Measurements from ENCODE around the gene UNC119.
A peak's percentile ranks its signal among the peaks of the same experiment; 100 is the strongest.

The UNC119 gene

GRCh38 chr17:28499684-28500357 lies 52.6 kb downstream of the UNC119 start:
- H3K27ac ChIP-seq (ENCODE audit: low read depth in 2 of 2, low read length in 2 of 2): peak overlapping the region; percentile 43 to 70
- H3K4me3 ChIP-seq (ENCODE audit: low read length in 2 of 2): no peak overlapping the region
- no peaks in the 10 kb centered on the region for H3K9me3 ChIP-seq (ENCODE audit: control insufficient read depth in 2 of 2, low read length in 2 of 2)
- no peaks in the 10 kb centered on the region for H3K36me3 ChIP-seq (ENCODE audit: control insufficient read depth in 2 of 2, insufficient read depth in 2 of 2, low read length in 2 of 2)
- peak overlapping the region in 1 of 2 donors; percentile 47 for H3K9ac ChIP-seq (ENCODE audit: low read depth in 1 of 2, low read length in 2 of 2)
- peaks cover 25 to 42% of the 10 kb centered on the region in 2 donors for H3K4me1 ChIP-seq (ENCODE audit: control insufficient read depth in 2 of 2, insufficient read depth in 2 of 2, low read length in 2 of 2)
- no peaks in the 10 kb centered on the region for H3K27me3 ChIP-seq (ENCODE audit: control insufficient read depth in 2 of 2, insufficient read depth in 2 of 2, low read length in 2 of 2)

- H3K9me3 ChIP-seq (ENCODE audit: control insufficient read depth in 2 of 2, low read length in 2 of 2): no peaks in the 10 kb centered on the region
- peak overlapping the region in 1 of 2 donors; percentile 47 for H3K9ac ChIP-seq (ENCODE audit: low read depth in 1 of 2, low read length in 2 of 2)
- H3K27me3 ChIP-seq (ENCODE audit: control insufficient read depth in 2 of 2, insufficient read depth in 2 of 2, low read length in 2 of 2): no peaks in the 10 kb centered on the region
- peak overlapping the region; percentile 43 to 70 for H3K27ac ChIP-seq (ENCODE audit: low read depth in 2 of 2, low read length in 2 of 2)
- H3K36me3 ChIP-seq (ENCODE audit: control insufficient read depth in 2 of 2, insufficient read depth in 2 of 2, low read length in 2 of 2): no peaks in the 10 kb centered on the region
- peaks cover 25 to 42% of the 10 kb centered on the region in 2 donors for H3K4me1 ChIP-seq (ENCODE audit: control insufficient read depth in 2 of 2, insufficient read depth in 2 of 2, low read length in 2 of 2)
- H3K4me3 ChIP-seq (ENCODE audit: low read length in 2 of 2): no peak overlapping the region
These were observed 53.1 kb downstream of the UNC119 start for GRCh38 chr17:28499364-28499664.

GRCh38 chr17:28498652-28499363 lies 53.6 kb downstream of the UNC119 start:
- H3K36me3 ChIP-seq (ENCODE audit: control insufficient read depth in 2 of 2, insufficient read depth in 2 of 2, low read length in 2 of 2): no peaks in the 10 kb centered on the region
- H3K4me3 ChIP-seq (ENCODE audit: low read length in 2 of 2): no peak overlapping the region
- H3K9ac ChIP-seq (ENCODE audit: low read depth in 1 of 2, low read length in 2 of 2): no peak overlapping the region
- H3K4me1 ChIP-seq (ENCODE audit: control insufficient read depth in 2 of 2, insufficient read depth in 2 of 2, low read length in 2 of 2): peaks cover 25 to 42% of the 10 kb centered on the region in 2 donors
- peak overlapping the region in 1 of 2 donors; percentile 43 for H3K27ac ChIP-seq (ENCODE audit: low read depth in 2 of 2, low read length in 2 of 2)
- H3K9me3 ChIP-seq (ENCODE audit: control insufficient read depth in 2 of 2, low read length in 2 of 2): no peaks in the 10 kb centered on the region
- H3K27me3 ChIP-seq (ENCODE audit: control insufficient read depth in 2 of 2, insufficient read depth in 2 of 2, low read length in 2 of 2): no peaks in the 10 kb centered on the region

GRCh38 chr17:28497931-28498330 lies 54.5 kb downstream of the UNC119 start:
- no peaks in the 10 kb centered on the region for H3K9me3 ChIP-seq (ENCODE audit: control insufficient read depth in 2 of 2, low read length in 2 of 2)
- no peak overlapping the region for H3K9ac ChIP-seq (ENCODE audit: low read depth in 1 of 2, low read length in 2 of 2)
- peaks cover 25 to 42% of the 10 kb centered on the region in 2 donors for H3K4me1 ChIP-seq (ENCODE audit: control insufficient read depth in 2 of 2, insufficient read depth in 2 of 2, low read length in 2 of 2)
- no peak overlapping the region for H3K4me3 ChIP-seq (ENCODE audit: low read length in 2 of 2)
- H3K36me3 ChIP-seq (ENCODE audit: control insufficient read depth in 2 of 2, insufficient read depth in 2 of 2, low read length in 2 of 2): no peaks in the 10 kb centered on the region
- no peak overlapping the region for H3K27ac ChIP-seq (ENCODE audit: low read depth in 2 of 2, low read length in 2 of 2)
- no peaks in the 10 kb centered on the region for H3K27me3 ChIP-seq (ENCODE audit: control insufficient read depth in 2 of 2, insufficient read depth in 2 of 2, low read length in 2 of 2)
